ENCODE results near the gene DST.

Gene DST

GRCh38 chr6:56435754-56436153 lies 206.9 kb downstream of the DST start:
- Histone ChIP-seq H3K79me2 (ENCODE audit: insufficient read depth, low read length) (no peaks in the 10 kb centered on the region), H3K4me3 (ENCODE audit: low read length, poor library complexity, severe bottlenecking) (no peak overlapping the region), H3F3A (ENCODE audit: low read depth) (no peaks in the 10 kb centered on the region), H4K20me1 (ENCODE audit: insufficient read depth, low read length, poor library complexity, severe bottlenecking) (no peaks in the 10 kb centered on the region), H3K9me2 (replicated peaks; ENCODE audit: low read depth, low read length) (no peaks in the 10 kb centered on the region), H2AFZ (ENCODE audit: low read length) (no peak overlapping the region), H3K4me2 (ENCODE audit: low read depth, low read length, poor library complexity, severe bottlenecking) (no peak overlapping the region), H3K4me1 (ENCODE audit: insufficient read depth, low read length, poor library complexity, severe bottlenecking) (peaks cover 3% of the 10 kb centered on the region), H3K9me3 (ENCODE audit: insufficient read depth, low read depth, low read length) (peaks cover 5% of the 10 kb centered on the region; the same call in 1 of the 2 replicates), H3K27me3 (ENCODE audit: insufficient read depth, low read length, poor library complexity, severe bottlenecking) (no peaks in the 10 kb centered on the region), H3K36me3 (ENCODE audit: insufficient read depth, low read length) (no peaks in the 10 kb centered on the region), H3K9ac (ENCODE audit: low read depth, low read length, poor library complexity, severe bottlenecking) (no peak overlapping the region)
- TF ChIP-seq, protein P1, sequence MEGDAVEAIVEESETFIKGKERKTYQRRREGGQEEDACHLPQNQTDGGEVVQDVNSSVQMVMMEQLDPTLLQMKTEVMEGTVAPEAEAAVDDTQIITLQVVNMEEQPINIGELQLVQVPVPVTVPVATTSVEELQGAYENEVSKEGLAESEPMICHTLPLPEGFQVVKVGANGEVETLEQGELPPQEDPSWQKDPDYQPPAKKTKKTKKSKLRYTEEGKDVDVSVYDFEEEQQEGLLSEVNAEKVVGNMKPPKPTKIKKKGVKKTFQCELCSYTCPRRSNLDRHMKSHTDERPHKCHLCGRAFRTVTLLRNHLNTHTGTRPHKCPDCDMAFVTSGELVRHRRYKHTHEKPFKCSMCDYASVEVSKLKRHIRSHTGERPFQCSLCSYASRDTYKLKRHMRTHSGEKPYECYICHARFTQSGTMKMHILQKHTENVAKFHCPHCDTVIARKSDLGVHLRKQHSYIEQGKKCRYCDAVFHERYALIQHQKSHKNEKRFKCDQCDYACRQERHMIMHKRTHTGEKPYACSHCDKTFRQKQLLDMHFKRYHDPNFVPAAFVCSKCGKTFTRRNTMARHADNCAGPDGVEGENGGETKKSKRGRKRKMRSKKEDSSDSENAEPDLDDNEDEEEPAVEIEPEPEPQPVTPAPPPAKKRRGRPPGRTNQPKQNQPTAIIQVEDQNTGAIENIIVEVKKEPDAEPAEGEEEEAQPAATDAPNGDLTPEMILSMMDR (conservative IDR thresholded peaks at IDR 0.05; ENCODE audit: low read length): no peak
- no peak for TF ChIP-seq EZH2phosphoT487 (IDR thresholded peaks at IDR 0.05; ENCODE audit: borderline replicate concordance)

DNA sequence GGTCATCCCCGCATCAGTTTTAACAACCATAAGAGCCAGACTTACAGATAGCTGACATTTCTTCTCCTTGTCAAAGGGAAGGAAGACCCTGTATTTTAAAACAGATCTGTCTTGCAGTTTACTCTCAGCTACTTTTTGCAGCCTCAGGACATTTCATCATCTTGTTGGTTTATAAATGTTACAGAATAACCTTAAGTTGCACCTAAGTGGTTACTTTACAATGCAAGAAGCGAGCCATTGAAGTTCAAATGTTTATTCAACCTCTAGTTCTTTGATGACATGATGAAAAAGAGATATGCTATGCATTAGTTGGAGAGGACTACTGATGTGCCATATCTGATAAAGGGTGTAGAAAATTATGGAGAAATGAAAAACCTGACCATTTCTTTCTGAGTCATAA lies 207.4 kb downstream of the DST start:
- no peak overlapping the region for H3K4me3 ChIP-seq (ENCODE audit: low read length, poor library complexity, severe bottlenecking)
- no peaks in the 10 kb centered on the region for H3K9me2 ChIP-seq (replicated peaks; ENCODE audit: low read depth, low read length)
- no peaks in the 10 kb centered on the region for H3F3A ChIP-seq (ENCODE audit: low read depth)
- no peaks in the 10 kb centered on the region for H3K36me3 ChIP-seq (ENCODE audit: insufficient read depth, low read length)
- H4K20me1 ChIP-seq (ENCODE audit: insufficient read depth, low read length, poor library complexity, severe bottlenecking): no peaks in the 10 kb centered on the region
- no peaks in the 10 kb centered on the region for H3K79me2 ChIP-seq (ENCODE audit: insufficient read depth, low read length)
- no peak overlapping the region for H3K4me2 ChIP-seq (ENCODE audit: low read depth, low read length, poor library complexity, severe bottlenecking)
- H2AFZ ChIP-seq (ENCODE audit: low read length): no peak overlapping the region
- H3K9me3 ChIP-seq (ENCODE audit: insufficient read depth, low read depth, low read length): peaks cover 5% of the 10 kb centered on the region; the same call in 1 of the 2 replicates
- no peaks in the 10 kb centered on the region for H3K27me3 ChIP-seq (ENCODE audit: insufficient read depth, low read length, poor library complexity, severe bottlenecking)
- H3K9ac ChIP-seq (ENCODE audit: low read depth, low read length, poor library complexity, severe bottlenecking): no peak overlapping the region
- H3K4me1 ChIP-seq (ENCODE audit: insufficient read depth, low read length, poor library complexity, severe bottlenecking): peaks cover 3% of the 10 kb centered on the region
- TF ChIP-seq EZH2phosphoT487 (IDR thresholded peaks at IDR 0.05; ENCODE audit: borderline replicate concordance): no peak
- TF ChIP-seq, protein P1 (conservative IDR thresholded peaks at IDR 0.05; ENCODE audit: low read length): no peak

GRCh38 chr6:56434606-56435005 lies 208.1 kb downstream of the DST start:
- Histone ChIP-seq H2AFZ (ENCODE audit: low read length) (no peak overlapping the region), H3K27me3 (ENCODE audit: insufficient read depth, low read length, poor library complexity, severe bottlenecking) (no peaks in the 10 kb centered on the region), H3K4me1 (ENCODE audit: insufficient read depth, low read length, poor library complexity, severe bottlenecking) (peaks cover 3% of the 10 kb centered on the region), H3K4me3 (ENCODE audit: low read length, poor library complexity, severe bottlenecking) (no peak overlapping the region), H3K4me2 (ENCODE audit: low read depth, low read length, poor library complexity, severe bottlenecking) (no peak overlapping the region), H3F3A (ENCODE audit: low read depth) (no peaks in the 10 kb centered on the region), H3K36me3 (ENCODE audit: insufficient read depth, low read length) (no peaks in the 10 kb centered on the region), H4K20me1 (ENCODE audit: insufficient read depth, low read length, poor library complexity, severe bottlenecking) (no peaks in the 10 kb centered on the region), H3K79me2 (ENCODE audit: insufficient read depth, low read length) (no peaks in the 10 kb centered on the region), H3K9me2 (replicated peaks; ENCODE audit: low read depth, low read length) (no peaks in the 10 kb centered on the region), H3K9ac (ENCODE audit: low read depth, low read length, poor library complexity, severe bottlenecking) (no peak overlapping the region), H3K9me3 (ENCODE audit: insufficient read depth, low read depth, low read length) (peaks cover 4% of the 10 kb centered on the region; the same call in 1 of the 2 replicates)
- TF ChIP-seq, protein P1 (conservative IDR thresholded peaks at IDR 0.05; ENCODE audit: low read length): no peak
- TF ChIP-seq EZH2phosphoT487 (IDR thresholded peaks at IDR 0.05; ENCODE audit: borderline replicate concordance): no peak

All from Loucy (cell line).